Mesodermal cell (in vitro differentiated cells): ENCODE data around the gene NUDT11. TPM values are rescaled to one million over a fixed set of nuclear protein-coding genes. Genes with fewer than 3 reads are reported as not detected.
"Not testable (repeated sequence)": the region's sequence is repeated elsewhere in the genome, so short reads cannot be mapped to it uniquely, and the experiment has no call there.

ENCODE experiments used
- H3K27ac ChIP-seq: 2 replicates; pipeline ENCODE4 v1.7.0; 2013; ENCODE audit warnings: mild to moderate bottlenecking, low read depth, low read length, moderate library complexity; ENCODE audit not compliant: severe bottlenecking
- H3K36me3 ChIP-seq: 2 replicates; pipeline ENCODE4 v1.7.1; 2013; ENCODE audit warnings: mild to moderate bottlenecking, low read length, moderate library complexity; ENCODE audit not compliant: control insufficient read depth, insufficient read depth
- H3K4me1 ChIP-seq: one replicate; pipeline ENCODE4 v1.7.1; 2013; ENCODE audit warnings: mild to moderate bottlenecking, low read length; ENCODE audit not compliant: insufficient read depth, control insufficient read depth, poor library complexity, severe bottlenecking
- H3K4me3 ChIP-seq: 2 replicates; pipeline ENCODE4 v1.7.0; 2013; ENCODE audit warnings: low read length, control low read depth, mild to moderate bottlenecking; ENCODE audit not compliant: insufficient read depth, poor library complexity, severe bottlenecking; ENCODE audit errors: extremely low read depth
- H3K9me3 ChIP-seq: 2 replicates; pipeline ENCODE4 v1.7.1; 2013; ENCODE audit warnings: mild to moderate bottlenecking, low read length, moderate library complexity; ENCODE audit not compliant: control insufficient read depth
- WGBS, 2 experiments: methylation state at CpG; one replicate each; pipeline ENCODE4 v1.1.5; 2013; ENCODE audit warnings: missing lambda C conversion rate in 2 of 2; ENCODE audit not compliant: insufficient coverage in 2 of 2; 5-methylcytosine and 5-hydroxymethylcytosine counted together
- polyA plus RNA-seq, 2 experiments: library from polyadenylated mRNA; stranded (reverse); fragments of 50-300 nt; gene quantifications; one replicate each; pipeline ENCODE4 v1.2.3, GENCODE V29; 2013

Gene NUDT11
- polyA plus RNA-seq (2013, experiment 1 of 2) = 20.1 TPM
- 20.9 TPM for polyA plus RNA-seq (2013, experiment 2 of 2)

DNA sequence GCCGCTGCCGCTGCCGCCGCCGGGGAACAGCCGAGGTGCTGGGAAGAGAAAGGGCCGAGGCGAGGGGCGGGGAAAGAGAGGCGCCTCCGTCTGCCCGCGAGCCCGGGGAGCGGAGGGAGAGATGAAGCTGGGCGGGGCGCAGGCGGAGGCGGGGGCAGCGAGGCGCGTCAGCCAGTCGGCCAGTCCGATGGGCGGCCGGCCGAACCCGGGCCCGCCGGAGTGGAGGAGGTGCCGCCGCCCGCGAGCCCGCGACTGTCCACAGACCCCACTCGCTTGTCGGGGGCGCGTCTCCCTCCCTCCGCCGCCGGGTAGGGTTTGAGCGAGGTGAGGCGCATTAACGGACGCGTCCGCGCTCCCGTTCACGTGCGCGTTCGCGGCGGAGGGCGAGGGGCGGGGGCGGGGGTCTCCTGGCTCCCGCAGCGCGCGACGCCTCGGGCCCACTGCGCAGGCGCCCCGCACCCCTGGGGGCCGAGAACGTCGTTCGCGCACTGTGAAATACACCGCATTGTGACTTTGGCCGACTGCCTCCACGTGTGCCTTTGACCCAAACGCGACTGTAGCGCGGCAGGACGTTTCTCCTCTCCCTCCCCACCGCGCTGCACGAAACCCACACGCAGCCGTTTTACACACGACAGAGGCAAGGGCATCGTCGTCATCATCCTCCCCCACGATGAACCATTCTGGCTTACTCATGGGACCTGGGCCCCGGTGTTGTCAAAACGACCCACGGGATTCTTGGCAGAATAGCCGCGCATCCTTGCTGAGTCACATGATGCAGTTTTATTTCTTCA, at the start of gene NUDT11:
NUDT11 (minus strand) TSS at position 92 of the 791 bp plus-strand sequence. CDS start 148 bp downstream, outside the sequence.
- Histone ChIP-seq H3K4me3 (peak within 1 kb of the TSS; percentile 44), H3K27ac (peak within 1 kb of the TSS; percentile 29), H3K36me3 (no peaks in the 10 kb centered on the region), H3K9me3 (no peaks in the 10 kb centered on the region), H3K4me1 (no peaks in the 10 kb centered on the region)
- WGBS, 2 experiments = 1 to 3% methylated on average over 6 to 32 of the region's 96 CpGs

DNA sequence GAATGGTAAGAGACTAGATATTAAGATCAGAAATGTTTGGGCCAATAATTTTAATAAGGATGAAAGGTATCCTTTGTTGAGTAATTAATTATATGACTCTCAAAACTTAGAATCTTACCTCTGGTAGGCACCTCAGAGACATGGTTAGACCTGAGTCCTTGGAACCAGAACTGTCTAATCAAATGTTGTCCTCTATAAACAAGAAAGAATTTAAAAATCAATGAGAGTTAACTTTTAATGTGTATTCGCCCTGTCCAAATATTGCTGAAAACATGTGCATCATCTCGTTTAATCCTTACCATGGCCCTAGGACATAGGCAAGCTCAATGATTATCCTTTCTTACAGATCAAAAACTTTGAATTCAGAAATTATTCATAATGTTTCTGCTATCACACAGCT, 24.0 kb upstream of the NUDT11 start:
- H3K27ac ChIP-seq = no peak overlapping the region
- no CpG with 5 or more reads among the region's 2 CpGs for WGBS, 2 experiments
- H3K4me1 ChIP-seq = no peaks in the 10 kb centered on the region
- no peak overlapping the region for H3K4me3 ChIP-seq
- no peaks in the 10 kb centered on the region for H3K9me3 ChIP-seq
- H3K36me3 ChIP-seq = no peaks in the 10 kb centered on the region

DNA sequence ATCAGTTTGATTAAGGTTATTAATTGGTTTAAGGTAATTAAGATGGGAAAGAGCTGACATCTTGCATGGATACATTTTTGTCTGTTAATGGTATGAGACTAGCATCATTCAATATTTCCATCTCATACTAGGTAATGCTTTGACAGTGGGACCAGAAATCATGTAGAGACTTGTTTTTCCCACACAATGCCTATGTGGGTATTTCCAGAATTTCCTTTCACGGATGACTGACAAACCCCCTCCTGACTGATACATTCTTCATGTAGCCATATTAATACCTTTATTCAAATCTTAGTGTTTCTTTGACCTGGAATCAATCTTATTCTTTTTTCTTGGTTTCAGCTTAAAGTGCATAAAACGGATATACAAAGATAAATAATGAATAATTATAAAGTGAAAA, 22.7 kb upstream of the NUDT11 start:
- H3K27ac ChIP-seq, H3K36me3 ChIP-seq, H3K4me1 ChIP-seq, H3K4me3 ChIP-seq, H3K9me3 ChIP-seq: not testable (repeated sequence)
- WGBS, 2 experiments = no CpG with 5 or more reads among the region's 2 CpGs

DNA sequence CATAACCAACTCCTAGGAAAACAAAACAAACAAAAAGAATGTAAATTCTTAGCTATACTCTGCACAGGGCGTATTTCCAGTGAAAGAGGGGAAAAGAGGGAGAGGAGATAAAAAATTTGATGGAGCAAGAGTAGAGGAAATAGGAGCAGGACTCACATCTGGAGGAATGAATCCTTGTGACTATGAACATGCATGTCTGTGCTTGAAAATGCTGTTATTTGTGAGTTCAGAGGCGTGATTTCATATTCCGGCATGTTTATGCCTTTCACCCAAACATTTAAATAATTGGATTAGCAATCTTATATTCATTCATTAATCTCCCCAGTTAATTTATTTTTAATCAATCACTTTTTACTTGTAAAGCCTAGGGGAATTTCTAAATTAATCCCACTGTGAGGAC, 11.2 kb upstream of the NUDT11 start:
- no CpG with 5 or more reads among the region's 3 CpGs for WGBS, 2 experiments
- Histone ChIP-seq H3K36me3 (no peaks in the 10 kb centered on the region), H3K4me1 (no peaks in the 10 kb centered on the region), H3K27ac (no peak overlapping the region), H3K4me3 (no peak overlapping the region), H3K9me3 (no peaks in the 10 kb centered on the region)

DNA sequence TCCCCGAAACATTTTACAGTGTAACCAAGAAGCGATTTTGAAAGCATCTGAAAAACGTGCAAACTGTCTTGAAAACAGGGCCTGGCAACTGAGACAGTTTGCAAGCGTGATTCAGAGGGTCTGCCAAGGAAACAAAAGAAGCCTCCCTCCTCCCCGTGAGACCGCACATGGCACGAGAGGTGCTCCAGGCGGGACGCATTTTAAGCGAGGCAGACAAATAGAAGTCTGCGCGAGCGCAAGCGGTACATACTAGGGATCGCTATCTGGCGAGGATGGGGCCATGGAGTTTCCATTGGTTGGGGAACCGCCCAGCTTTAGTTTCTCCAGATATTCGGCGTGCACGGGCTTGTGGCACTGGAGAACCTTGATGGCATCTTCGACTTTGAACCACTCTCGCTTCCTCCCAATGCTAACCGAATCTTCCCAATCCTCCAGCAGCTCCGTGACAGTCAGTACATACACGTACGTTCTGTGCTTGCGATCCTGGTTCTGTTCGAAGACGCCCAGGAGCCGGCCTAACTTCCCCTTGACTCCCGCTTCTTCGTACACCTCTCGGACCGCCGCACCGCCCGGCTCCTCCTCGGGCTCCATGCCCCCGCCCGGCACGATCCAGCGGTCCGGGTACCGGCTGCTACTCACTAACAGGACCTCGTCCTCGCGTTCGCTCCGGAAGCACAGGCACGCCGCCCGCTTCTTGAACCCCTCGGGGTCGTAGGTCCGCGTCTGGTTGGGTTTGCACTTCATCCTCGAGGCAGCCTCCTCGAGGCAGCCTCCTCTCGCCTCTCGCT, 497 bp downstream of the NUDT11 start:
- H3K4me3 ChIP-seq = peak overlapping the region; percentile 44
- not testable (repeated sequence) for H3K9me3 ChIP-seq, H3K4me1 ChIP-seq, H3K36me3 ChIP-seq
- 2% methylated on average over 6 of the region's 60 CpGs; no CpG with 5 or more reads in 1 of the 2 experiments for WGBS, 2 experiments
- peak overlapping the region; percentile 29 for H3K27ac ChIP-seq

DNA sequence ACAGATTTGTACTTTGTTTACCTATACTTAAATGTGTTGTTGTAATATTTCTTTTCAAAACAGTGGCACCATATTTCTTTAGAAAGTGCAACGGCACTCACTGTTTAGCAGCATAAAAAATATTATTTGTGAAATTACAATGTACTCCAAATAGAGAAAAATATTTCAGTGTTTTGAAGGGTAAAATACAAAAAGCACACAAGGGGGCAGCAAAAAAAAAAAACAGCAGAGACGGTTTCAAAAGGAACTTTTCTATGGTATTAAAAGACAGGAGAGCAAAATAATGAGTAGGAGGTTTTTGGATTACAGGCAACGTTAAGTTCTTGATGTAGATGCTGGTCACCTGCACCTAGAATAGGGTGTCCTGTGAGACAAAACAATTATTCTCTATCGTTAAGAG, 2.0 kb downstream of the NUDT11 start:
- Histone ChIP-seq H3K36me3 (peaks cover 12% of the 10 kb centered on the region), H3K4me3 (peak overlapping the region; percentile 44), H3K4me1 (no peaks in the 10 kb centered on the region), H3K9me3 (no peaks in the 10 kb centered on the region), H3K27ac (no peak overlapping the region)
- no CpG with 5 or more reads among the region's 4 CpGs for WGBS, 2 experiments

DNA sequence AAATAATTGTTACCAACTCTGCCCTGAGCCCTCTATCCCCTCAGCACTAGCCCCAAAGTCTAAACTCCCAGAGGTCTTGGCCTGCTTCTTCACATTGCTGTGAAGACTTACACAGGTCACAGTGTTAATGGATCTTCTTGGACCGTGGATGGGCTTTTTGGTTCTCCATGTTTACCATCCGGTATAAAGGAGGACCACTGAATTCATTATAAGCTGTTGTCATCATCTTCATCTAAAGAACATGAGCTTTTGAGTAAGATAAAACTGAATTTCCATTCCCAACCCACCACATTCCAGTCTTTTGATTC, 8.5 kb downstream of the NUDT11 start:
- no peaks in the 10 kb centered on the region for H3K9me3 ChIP-seq
- no peak overlapping the region for H3K4me3 ChIP-seq
- peaks cover 17% of the 10 kb centered on the region for H3K36me3 ChIP-seq
- H3K27ac ChIP-seq = no peak overlapping the region
- no peaks in the 10 kb centered on the region for H3K4me1 ChIP-seq
- WGBS, 2 experiments = no CpG with 5 or more reads among the region's 2 CpGs

DNA sequence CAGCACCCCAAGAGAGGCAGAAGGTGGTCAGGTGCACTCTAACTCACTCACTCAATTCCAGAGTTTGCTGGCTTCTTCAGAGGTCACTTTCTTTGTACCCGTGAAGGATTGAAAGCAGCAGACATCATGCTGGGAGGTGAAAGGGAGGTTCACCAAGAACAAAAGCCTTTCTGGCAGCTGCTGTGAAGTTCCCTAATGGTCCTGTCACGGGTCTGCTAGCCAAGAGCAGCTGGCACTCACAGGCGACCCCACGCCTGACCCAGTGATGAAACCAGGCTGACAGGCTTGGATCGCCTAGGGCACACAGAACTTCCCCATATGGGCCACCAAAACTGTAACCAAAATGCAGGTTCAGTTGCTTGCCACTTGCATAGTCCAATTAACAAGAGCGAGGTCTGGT, 11.8 kb downstream of the NUDT11 start:
- WGBS, 2 experiments = 64 to 77% methylated on average over 4 of the region's 6 CpGs

DNA sequence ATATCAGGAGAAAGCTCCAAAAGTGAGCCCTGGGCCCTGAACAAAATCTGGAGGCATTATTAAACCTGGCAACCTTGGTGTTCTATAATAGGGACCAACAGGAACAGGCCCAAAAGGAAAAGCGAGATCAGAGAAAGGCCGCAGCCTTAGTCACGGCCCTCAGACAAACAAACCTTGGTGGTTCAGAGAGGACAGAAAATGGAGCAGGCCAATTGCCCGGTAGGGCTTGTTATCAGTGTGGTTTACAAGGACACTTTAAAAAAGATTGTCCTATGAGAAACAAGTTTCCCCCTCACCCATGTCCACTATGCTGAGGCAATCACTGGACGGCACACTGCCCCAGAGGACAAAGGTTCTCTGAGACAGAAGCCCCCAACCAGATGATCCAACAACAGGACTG, 14.0 kb downstream of the NUDT11 start:
- WGBS, 2 experiments = no CpG with 5 or more reads among the region's 5 CpGs
- not testable (repeated sequence) for H3K9me3 ChIP-seq, H3K4me1 ChIP-seq, H3K36me3 ChIP-seq, H3K4me3 ChIP-seq, H3K27ac ChIP-seq

More for the DNA sequence above, 11.8 kb downstream of the NUDT11 start:
- H3K36me3 ChIP-seq = peaks cover 7% of the 10 kb centered on the region
- H3K27ac ChIP-seq = no peak overlapping the region
- H3K4me1 ChIP-seq = no peaks in the 10 kb centered on the region
- H3K4me3 ChIP-seq = no peak overlapping the region
- no peaks in the 10 kb centered on the region for H3K9me3 ChIP-seq

DNA sequence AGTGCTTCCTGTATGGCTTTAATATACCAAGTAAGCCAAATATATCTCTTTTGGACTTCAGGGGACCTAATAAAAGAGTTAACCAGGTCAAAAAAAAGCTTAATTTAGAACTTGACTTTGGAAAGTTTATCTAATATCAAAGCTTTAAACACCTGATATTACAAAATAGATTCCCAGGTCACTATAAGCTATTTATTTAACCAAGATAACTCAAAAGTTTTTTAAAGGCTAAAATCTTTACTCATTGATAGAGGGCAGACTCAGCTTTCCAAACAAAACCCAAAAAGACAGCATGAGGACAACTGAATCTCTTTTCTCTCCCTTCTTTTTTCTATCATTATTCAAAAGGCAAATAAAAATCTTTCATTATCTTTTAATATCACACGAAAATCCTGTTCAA, 19.5 kb downstream of the NUDT11 start:
- Histone ChIP-seq H3K36me3 (no peaks in the 10 kb centered on the region), H3K4me1 (no peaks in the 10 kb centered on the region), H3K4me3 (no peak overlapping the region), H3K9me3 (no peaks in the 10 kb centered on the region), H3K27ac (no peak overlapping the region)
- WGBS, 2 experiments = no CpG with 5 or more reads among the region's 1 CpG

DNA sequence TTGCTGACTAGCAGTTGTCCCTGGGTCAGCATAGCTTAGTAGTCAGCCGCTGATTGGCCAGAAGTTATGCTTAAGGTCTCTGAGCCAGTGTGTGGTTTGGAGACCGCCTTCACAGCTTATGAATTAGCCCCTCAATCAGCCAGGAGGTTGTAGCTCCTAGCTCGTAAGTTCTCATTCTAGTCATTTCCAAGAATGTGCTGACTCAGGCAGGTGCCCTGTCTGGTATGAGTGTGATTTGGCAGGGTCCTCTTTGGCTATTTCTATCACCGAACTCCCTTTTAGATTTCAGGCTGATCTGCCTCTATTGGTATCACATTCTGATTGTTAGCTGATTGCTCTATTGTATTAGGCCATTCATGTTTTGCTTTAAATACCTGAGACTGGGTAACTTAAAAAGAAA, 33.1 kb downstream of the NUDT11 start:
- Histone ChIP-seq H3K9me3 (no peaks in the 10 kb centered on the region), H3K4me3 (no peak overlapping the region), H3K27ac (no peak overlapping the region), H3K4me1 (no peaks in the 10 kb centered on the region), H3K36me3 (no peaks in the 10 kb centered on the region)
- no CpG with 5 or more reads among the region's 4 CpGs for WGBS, 2 experiments
